ENCODE data around the gene PRSS8. TPM values are rescaled to one million over a fixed set of nuclear protein-coding genes. Genes with fewer than 3 reads are reported as not detected.
"Not testable (repeated sequence)": the region's sequence is repeated elsewhere in the genome, so short reads cannot be mapped to it uniquely, and the experiment has no call there.

PRSS8 gene
- total RNA-seq, 4 donors from 2014 or later = 42.1 to 89.9 (median 72.8) TPM

DNA sequence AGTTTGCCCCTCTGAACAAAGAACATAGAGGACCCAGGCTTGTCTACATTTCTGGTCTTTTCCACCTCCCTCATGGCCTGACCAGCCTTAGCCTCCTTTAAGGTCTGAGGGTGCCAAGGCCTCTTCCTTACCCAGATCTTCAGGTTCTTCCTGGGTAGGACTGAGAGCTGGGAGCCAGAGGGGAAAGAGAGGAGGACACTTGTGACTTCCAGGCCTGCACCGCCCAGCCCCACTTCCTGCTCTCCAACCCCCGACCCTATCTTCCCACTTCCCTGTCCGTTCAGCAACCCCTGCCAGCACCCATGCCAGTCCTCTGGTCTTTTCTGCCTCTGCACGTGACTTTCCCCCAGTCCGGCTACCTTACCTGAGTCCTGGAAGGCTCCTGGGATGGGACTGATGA, 13.8 kb upstream of the PRSS8 start:
- WGBS, 2 donors = 70 to 85% methylated on average over 5 of the region's 5 CpGs
- Histone ChIP-seq H3K4me3 (replicated peaks in 1 of 3) (no peak overlapping the region), H3K9me3 (no peaks in the 10 kb centered on the region), H3K27me3 (no peaks in the 10 kb centered on the region), H3K4me1 (peaks cover 0 to 4% of the 10 kb centered on the region in 2 donors), H3K36me3 (no peaks in the 10 kb centered on the region), H3K27ac (no peak overlapping the region)
- no peak for TF ChIP-seq POLR2A (IDR thresholded peaks at IDR 0.05)
- TF ChIP-seq, protein P1, sequence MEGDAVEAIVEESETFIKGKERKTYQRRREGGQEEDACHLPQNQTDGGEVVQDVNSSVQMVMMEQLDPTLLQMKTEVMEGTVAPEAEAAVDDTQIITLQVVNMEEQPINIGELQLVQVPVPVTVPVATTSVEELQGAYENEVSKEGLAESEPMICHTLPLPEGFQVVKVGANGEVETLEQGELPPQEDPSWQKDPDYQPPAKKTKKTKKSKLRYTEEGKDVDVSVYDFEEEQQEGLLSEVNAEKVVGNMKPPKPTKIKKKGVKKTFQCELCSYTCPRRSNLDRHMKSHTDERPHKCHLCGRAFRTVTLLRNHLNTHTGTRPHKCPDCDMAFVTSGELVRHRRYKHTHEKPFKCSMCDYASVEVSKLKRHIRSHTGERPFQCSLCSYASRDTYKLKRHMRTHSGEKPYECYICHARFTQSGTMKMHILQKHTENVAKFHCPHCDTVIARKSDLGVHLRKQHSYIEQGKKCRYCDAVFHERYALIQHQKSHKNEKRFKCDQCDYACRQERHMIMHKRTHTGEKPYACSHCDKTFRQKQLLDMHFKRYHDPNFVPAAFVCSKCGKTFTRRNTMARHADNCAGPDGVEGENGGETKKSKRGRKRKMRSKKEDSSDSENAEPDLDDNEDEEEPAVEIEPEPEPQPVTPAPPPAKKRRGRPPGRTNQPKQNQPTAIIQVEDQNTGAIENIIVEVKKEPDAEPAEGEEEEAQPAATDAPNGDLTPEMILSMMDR (IDR thresholded peaks at IDR 0.05) = no peak
- no peak for DNase-seq
- intact Hi-C loops (cut with DNase I) = loop anchor here (10.0 kb wide), 1 partner anchor 165 kb away; the partner anchor contains the start of gene HSD3B7

DNA sequence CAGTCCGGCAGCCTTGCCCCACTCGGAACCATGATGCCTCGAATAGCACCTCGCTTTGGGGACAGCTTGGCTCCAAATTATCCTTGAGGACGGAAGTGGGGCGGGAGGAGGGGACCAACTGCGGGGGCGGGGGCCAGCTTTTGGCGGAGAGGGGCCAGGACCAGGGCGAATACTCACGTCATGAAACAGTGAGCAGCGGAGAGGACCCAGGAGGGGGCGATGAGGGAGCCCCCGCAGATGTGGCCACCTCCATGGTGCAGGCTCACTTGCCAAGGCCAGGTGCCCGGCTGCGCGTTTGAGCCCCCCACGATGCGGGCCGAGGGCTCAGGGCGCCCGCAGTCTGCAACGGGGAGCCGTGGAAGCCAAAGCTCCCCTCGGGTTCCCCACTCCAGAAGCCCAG, 13.4 kb upstream of the PRSS8 start:
- Histone ChIP-seq H3K9me3 (no peaks in the 10 kb centered on the region), H3K4me1 (peaks cover 0 to 4% of the 10 kb centered on the region in 2 donors), H3K4me3 (replicated peaks in 1 of 3) (no peak overlapping the region), H3K36me3 (no peaks in the 10 kb centered on the region), H3K27ac (no peak overlapping the region), H3K27me3 (no peaks in the 10 kb centered on the region)
- WGBS, 2 donors = 73 to 80% methylated on average over 18 to 25 of the region's 25 CpGs
- no peak for TF ChIP-seq POLR2A (IDR thresholded peaks at IDR 0.05)
- TF ChIP-seq, protein P1 (IDR thresholded peaks at IDR 0.05) = no peak
- no peak for DNase-seq
- intact Hi-C loops (cut with DNase I) = loop anchor here (10.0 kb wide), 1 partner anchor 164 kb away; the partner anchor contains the start of gene HSD3B7

DNA sequence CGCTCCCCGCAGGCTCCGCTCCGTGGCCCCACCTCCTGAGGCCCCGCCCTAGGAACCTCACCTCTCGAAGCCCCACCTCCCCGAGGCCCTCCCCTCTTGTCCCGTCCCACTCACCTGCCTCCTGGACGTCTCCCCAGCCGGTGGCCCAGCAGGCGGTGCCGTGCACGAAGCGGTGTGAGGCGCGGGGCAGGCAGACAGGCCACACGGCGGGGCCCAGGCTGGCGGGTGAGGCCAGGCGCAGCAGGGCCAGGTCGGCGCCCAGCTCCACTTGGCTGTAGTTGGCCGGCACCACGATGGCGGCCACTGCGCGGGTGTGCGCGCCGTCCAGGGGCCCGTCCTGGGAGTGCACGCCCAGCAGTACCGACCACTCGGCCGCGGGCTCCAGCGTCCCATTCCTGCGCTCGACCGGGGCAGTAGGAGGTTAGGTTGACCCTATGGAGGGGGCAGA, 12.8 kb upstream of the PRSS8 start:
- Histone ChIP-seq H3K27ac (no peak overlapping the region), H3K4me1 (peaks cover 0 to 4% of the 10 kb centered on the region in 2 donors), H3K27me3 (no peaks in the 10 kb centered on the region), H3K4me3 (replicated peaks in 1 of 3) (no peak overlapping the region), H3K9me3 (no peaks in the 10 kb centered on the region), H3K36me3 (no peaks in the 10 kb centered on the region)
- 13 to 43% methylated on average over 5 to 21 of the region's 40 CpGs for WGBS, 2 donors
- DNase-seq = peak; percentile 61 to 70
- intact Hi-C loops (cut with DNase I) = loop anchor here (10.0 kb wide), 1 partner anchor 164 kb away; the partner anchor contains the start of gene HSD3B7
- TF ChIP-seq POLR2A (IDR thresholded peaks at IDR 0.05) = no peak
- TF ChIP-seq, protein P1 (IDR thresholded peaks at IDR 0.05) = no peak

DNA sequence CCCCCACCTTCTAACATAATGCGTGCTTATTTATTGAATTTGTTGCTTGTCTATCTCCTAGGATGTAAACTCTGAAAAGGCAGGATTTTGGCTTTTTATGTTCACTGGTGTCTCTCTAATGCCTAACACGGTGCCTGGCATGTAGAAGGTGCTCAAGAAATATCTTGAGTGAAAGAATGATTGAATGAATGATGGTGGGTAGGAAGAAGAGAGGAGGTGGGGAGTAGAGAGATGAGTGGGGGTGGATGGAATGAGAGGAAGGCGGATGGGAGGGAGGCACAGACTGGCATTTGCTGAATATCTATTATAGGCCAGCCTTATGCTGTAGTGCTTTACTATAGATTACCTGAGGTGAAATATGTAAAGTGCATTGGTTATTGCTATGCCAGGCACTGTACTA, 12.0 kb upstream of the PRSS8 start:
- Histone ChIP-seq H3K4me1 (peaks cover 4 to 10% of the 10 kb centered on the region in 2 donors), H3K4me3 (replicated peaks in 1 of 3) (no peak overlapping the region), H3K27me3 (no peaks in the 10 kb centered on the region), H3K9me3 (no peaks in the 10 kb centered on the region), H3K27ac (no peak overlapping the region), H3K36me3 (no peaks in the 10 kb centered on the region)
- TF ChIP-seq, protein P1 (IDR thresholded peaks at IDR 0.05) = no peak
- TF ChIP-seq POLR2A (IDR thresholded peaks at IDR 0.05) = no peak
- intact Hi-C loops (cut with DNase I) = loop anchor here (10.0 kb wide), 1 partner anchor 163 kb away; the partner anchor contains the start of gene HSD3B7
- no peak for DNase-seq
- 94 to 98% methylated on average over 3 of the region's 3 CpGs for WGBS, 2 donors

DNA sequence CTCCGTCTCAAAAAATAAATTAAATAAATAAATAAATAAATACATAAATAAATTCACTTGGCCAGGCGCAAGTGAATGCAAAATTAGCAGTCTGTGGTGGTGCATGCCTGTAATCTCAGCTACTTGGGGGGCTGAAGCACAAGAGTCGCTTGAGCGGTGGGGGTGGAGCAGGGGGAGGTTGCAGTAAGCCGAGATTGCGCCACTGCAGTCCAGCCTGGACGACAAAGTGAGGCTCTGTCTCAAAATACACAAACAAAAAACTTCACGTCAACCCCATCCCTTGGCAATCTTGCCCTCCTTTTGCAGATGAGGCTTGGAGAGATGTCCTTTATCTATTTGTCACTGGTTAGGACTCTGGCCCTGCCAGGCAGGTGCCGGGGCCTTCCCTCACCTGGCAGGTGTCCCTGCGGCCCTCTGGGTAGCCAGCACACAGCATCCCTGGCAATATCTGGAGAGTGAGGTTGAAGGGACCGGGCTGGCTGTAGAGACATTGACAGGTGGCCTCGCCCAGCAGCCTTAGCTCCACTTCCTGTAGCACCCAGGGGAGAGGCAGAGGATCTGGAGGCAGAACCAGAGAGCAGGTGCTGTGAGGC, 10.0 kb upstream of the PRSS8 start:
- TF ChIP-seq, protein P1 (IDR thresholded peaks at IDR 0.05) = no peak
- TF ChIP-seq POLR2A (IDR thresholded peaks at IDR 0.05) = no peak

DNA sequence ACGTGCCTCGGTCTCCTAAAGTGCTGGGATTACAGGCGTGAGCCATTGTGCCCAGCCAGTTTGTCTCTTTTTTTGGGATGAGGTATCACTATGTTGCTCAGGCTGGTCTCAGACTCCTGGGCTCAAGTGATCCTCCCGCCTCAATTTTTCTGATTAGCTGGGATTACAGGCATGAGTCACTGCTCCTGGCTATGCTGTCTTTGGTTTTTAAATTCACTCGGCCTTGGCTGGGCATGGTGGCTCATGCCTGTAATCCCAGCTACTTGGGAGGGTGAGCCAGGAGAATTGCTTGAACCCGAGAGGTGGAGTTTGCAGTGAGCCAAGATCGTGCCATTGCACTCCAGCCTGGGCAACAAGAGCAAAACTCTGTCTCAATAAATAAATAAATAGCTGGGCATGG, 8.9 kb upstream of the PRSS8 start:
- H3K4me3 ChIP-seq (replicated peaks in 1 of 3); H3K27me3 ChIP-seq; H3K9me3 ChIP-seq; DNase-seq; H3K36me3 ChIP-seq; H3K27ac ChIP-seq: not testable (repeated sequence)
- WGBS, 2 donors = 91 to 98% methylated on average over 7 of the region's 7 CpGs
- intact Hi-C loops (cut with DNase I) = loop anchor here (10.0 kb wide), 1 partner anchor 160 kb away; the partner anchor contains the start of gene HSD3B7
- peaks cover 10 to 25% of the 10 kb centered on the region in 2 donors for H3K4me1 ChIP-seq

More for the DNA sequence above, 10.0 kb upstream of the PRSS8 start:
- Histone ChIP-seq H3K27ac (no peak overlapping the region), H3K27me3 (no peaks in the 10 kb centered on the region), H3K4me3 (replicated peaks in 1 of 3) (no peak overlapping the region), H3K9me3 (no peaks in the 10 kb centered on the region), H3K36me3 (no peaks in the 10 kb centered on the region), H3K4me1 (peaks cover 10 to 24% of the 10 kb centered on the region in 2 donors)
- 80 to 87% methylated on average over 10 to 12 of the region's 12 CpGs for WGBS, 2 donors
- no peak for DNase-seq
- intact Hi-C loops (cut with DNase I) = loop anchor here (10.0 kb wide), 1 partner anchor 161 kb away; the partner anchor contains the start of gene HSD3B7

Data from thyroid gland (tissue), 4 donors.